GM21515 (cell line): ENCODE results near the gene FCGR1A.
A peak's percentile ranks its signal among the peaks of the same experiment; 100 is the strongest.
"Not testable (repeated sequence)": the region's sequence is repeated elsewhere in the genome, so short reads cannot be mapped to it uniquely, and the experiment has no call there.

Source experiments
- ATAC-seq: cut with Tn5 transposase; IDR thresholded peaks from one replicate; pipeline ENCODE4 v1.9.1; 2021; ENCODE audit not compliant: unreplicated experiment

The FCGR1A gene

DNA sequence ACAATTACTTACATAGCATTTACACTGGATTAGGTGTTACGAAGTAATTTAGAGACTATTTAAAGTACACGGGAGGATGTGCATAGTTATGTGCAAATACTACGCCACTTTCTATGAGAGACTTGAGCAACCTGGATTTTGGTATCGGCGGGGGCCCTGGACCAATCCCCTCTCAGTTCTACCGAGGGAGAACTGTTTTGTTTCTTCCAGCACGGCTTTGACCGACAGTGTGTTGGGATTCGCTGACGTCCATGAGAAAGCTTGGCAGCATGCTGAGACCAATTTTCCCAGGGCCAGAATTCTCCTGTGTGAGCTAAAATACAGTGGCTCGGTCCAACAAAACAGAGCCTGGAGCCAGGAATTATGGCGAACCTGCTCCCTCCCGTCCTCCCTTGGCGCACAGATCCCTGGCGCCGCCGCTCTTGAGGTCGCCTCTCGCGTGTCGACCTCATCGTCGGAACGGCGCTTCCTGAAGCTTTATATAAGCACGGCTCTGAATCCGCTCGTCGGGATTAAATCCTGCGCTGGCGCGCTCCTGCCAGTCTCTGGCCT lies 49.3 kb downstream of the FCGR1A start:
- peak; percentile 14 for ATAC-seq

DNA sequence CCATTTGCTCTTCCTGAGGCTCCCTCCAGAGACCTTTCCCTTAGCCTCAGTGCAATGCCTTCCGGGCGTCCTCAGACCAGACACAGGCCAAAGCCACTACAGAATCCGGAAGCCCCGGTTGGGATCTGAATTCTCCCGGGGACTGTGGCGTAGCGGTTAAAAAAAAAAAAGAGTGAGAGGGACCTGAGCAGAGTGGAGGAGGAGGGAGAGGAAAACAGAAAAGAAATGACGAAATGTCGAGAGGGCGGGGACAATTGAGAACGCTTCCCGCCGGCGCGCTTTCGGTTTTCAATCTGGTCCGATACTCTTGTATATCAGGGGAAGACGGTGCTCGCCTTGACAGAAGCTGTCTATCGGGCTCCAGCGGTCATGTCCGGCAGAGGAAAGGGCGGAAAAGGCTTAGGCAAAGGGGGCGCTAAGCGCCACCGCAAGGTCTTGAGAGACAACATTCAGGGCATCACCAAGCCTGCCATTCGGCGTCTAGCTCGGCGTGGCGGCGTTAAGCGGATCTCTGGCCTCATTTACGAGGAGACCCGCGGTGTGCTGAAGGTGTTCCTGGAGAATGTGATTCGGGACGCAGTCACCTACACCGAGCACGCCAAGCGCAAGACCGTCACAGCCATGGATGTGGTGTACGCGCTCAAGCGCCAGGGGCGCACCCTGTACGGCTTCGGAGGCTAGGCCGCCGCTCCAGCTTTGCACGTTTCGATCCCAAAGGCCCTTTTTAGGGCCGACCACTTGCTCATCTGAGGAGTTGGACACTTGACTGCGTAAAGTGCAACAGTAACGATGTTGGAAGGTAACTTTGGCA lies 50.0 kb downstream of the FCGR1A start:
- peak; percentile 61 for ATAC-seq

DNA sequence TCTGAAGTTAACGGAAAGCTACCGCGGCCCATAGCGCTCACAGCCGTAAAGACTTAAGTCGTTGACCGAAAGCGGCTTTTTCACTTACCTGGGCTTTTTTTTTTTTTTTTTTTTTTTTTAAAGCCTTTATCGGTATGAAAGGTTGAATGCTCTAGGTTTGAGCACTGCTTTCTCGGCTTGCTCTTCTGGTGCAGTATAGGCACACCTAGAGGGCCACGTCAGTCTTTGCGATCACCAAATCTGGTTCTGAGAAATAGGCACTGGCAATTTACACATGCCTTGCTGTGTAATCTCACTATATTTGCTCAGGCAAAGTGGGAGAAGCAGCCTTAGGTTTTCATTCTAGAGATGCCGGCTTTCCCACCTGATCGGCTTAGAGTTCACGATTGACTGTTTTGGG lies 50.6 kb downstream of the FCGR1A start:
- ATAC-seq: not testable (repeated sequence)

DNA sequence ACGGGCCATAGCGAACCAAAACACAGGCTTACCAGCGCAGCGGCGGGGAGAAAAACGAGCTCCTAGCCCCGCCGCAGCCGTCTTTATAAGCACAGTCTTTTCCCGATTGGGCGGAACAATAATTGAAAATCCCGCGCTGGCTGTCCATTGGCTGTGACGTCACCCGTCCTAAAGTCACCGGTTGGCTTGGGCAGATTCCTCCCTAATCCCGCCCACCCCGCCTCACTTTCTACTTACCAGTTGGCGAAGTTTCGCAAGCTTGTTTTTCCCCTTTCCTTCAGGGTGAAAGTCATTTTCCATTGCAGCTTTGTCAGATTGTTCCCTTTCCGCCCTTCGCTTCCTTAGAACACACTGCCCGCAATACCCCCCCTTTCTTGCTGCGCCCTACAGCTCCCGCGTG lies 58.7 kb downstream of the FCGR1A start:
- ATAC-seq: not testable (repeated sequence)
